Natural killer cell (primary cell): ENCODE measurements around the gene YPEL1. TPM values are rescaled to one million over a fixed set of nuclear protein-coding genes. Genes with fewer than 3 reads are reported as not detected.

Experiments
- ATAC-seq, 3 donors: fragments of 150-1000 bp in 2 of 3; fragments of 200-7000 bp in 1 of 3; cut with Tn5 transposase; 1 replicate in 1 of 3; 2 replicates in 2 of 3; pipeline ENCODE4 v1.10.0; 2021; ENCODE audit warnings: mild to moderate bottlenecking in 2 of 3, moderate library complexity in 2 of 3
- DNase-seq, 2 donors: peaks; one replicate each; pipeline versions ENCODE4 v3.0.0 to v3.0.0-alpha.2; 2013 to 2021; ENCODE audit warnings: mixed read lengths in 1 of 2
- H3K27ac ChIP-seq: one replicate; pipeline ENCODE4 v1.5.1; 2013; ENCODE audit warnings: mild to moderate bottlenecking, low read length
- H3K27me3 ChIP-seq: one replicate; pipeline ENCODE4 v1.6.1; 2013; ENCODE audit warnings: low read length; ENCODE audit not compliant: control insufficient read depth, insufficient read depth
- H3K36me3 ChIP-seq: one replicate; pipeline ENCODE4 v1.6.1; 2013; ENCODE audit warnings: low read length; ENCODE audit not compliant: control insufficient read depth, insufficient read depth
- H3K4me1 ChIP-seq: one replicate; pipeline ENCODE4 v1.6.1; 2013; ENCODE audit warnings: low read length; ENCODE audit not compliant: control insufficient read depth, insufficient read depth
- H3K4me3 ChIP-seq: one replicate; pipeline ENCODE4 v1.5.1; 2013; ENCODE audit warnings: low read length
- H3K9me3 ChIP-seq: one replicate; pipeline ENCODE4 v1.6.1; 2013; ENCODE audit warnings: low read length; ENCODE audit not compliant: control insufficient read depth, insufficient read depth
- H3K27ac Mint-ChIP-seq, 2 donors: one replicate each; pipeline ENCODE4 v1.8.0; 2022; ENCODE audit warnings: mild to moderate bottlenecking in 2 of 2, mixed read lengths in 2 of 2, moderate library complexity in 1 of 2
- H3K27me3 Mint-ChIP-seq, 2 donors: one replicate each; pipeline ENCODE4 v1.8.0; 2022; ENCODE audit warnings: low read depth in 2 of 2, mixed read lengths in 2 of 2
- H3K36me3 Mint-ChIP-seq: one replicate; pipeline ENCODE4 v1.8.0; 2022; ENCODE audit warnings: mixed read lengths
- H3K4me1 Mint-ChIP-seq, 2 donors: one replicate each; pipeline ENCODE4 v1.8.0; 2022; ENCODE audit warnings: mixed read lengths in 2 of 2
- H3K4me3 Mint-ChIP-seq: one replicate; pipeline ENCODE4 v1.8.0; 2022; ENCODE audit warnings: mild to moderate bottlenecking, moderate library complexity, mixed read lengths
- H3K9me3 Mint-ChIP-seq, 2 donors: one replicate each; pipeline ENCODE4 v1.8.0; 2022; ENCODE audit warnings: mixed read lengths in 2 of 2
- CTCF ChIP-seq: fragments of 200-600 bp; IDR thresholded peaks from one replicate; pipeline ENCODE4 v1.8.0; 2022; ENCODE audit warnings: antibody characterized with exemption
- WGBS: methylation state at CpG from one replicate; pipeline ENCODE4 v1.1.7; 2013; ENCODE audit warnings: missing lambda C conversion rate; ENCODE audit not compliant: insufficient coverage; 5-methylcytosine and 5-hydroxymethylcytosine counted together
- intact Hi-C: fragments of 100-400 bp; cut with micrococcal nuclease; formaldehyde crosslinking; loops from one replicate; pipeline ENCODE4 v1.14.2; 2022
- total RNA-seq, 4 donors: library from RNA; stranded (reverse); fragments of 120-200 nt in 1 of 4; gene quantifications; one replicate each; pipeline versions ENCODE4 v1.2.3 to v1.2.4, GENCODE V29; 2013 to 2022

The YPEL1 gene
- total RNA-seq, 3 donors from 2014 or later (not counting 1 experiment from before 2014, with no cell fraction given): 59.9 to 86.3 (median 68.8) TPM

DNA sequence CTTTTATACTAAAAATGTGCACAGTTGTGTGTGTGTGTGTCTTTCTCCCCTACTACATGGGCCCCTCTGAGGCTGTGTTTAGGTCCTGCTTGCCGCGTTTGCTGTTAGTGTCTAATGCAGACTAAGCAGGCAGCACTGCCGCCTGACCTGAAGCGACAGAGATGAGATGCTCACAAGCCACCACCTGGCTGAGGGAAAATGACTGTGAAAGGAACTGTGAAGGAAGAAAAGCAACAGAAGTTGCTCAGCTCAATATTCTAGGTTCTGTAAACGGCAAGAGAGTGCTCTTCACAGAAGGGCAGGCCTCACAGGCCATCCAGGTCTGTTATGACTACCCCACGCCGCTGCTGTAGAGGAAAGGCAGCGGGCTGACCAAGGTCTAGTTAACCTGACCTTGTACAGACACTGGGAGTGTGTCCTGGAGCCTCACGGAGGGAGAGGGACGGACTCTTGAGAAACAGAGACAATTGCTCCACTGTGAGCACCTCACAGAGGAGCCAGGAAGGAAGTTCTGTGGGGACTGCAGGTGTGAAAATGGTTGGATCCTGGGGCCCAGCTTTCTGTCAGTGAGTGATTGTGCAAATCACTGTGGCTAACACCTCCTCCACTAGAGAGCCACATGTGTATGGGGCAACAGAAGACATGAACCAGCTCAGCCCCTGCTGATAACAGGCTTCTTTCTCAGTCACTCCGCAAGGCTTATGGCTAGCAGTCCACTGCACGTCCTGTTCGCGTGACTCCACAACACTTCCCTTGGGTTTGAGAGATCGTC, 31.3 kb upstream of the YPEL1 start:
- Histone ChIP-seq H3K9me3 (no peaks in the 10 kb centered on the region), H3K27ac (peak overlapping the region; percentile 88), H3K4me1 (peaks cover 98% of the 10 kb centered on the region), H3K27me3 (no peaks in the 10 kb centered on the region), H3K4me3 (peak overlapping the region; percentile 14), H3K36me3 (peaks cover 53% of the 10 kb centered on the region)
- intact Hi-C loops: loop anchor here (1.0 to 2.0 kb wide), 4 partner anchors 13 to 100 kb away; partner anchors contain the start of genes MAPK1 and YPEL1
- ATAC-seq: peak; percentile 61 to 84 (median 81)
- WGBS: 33% methylated on average over 15 of the region's 15 CpGs
- Mint-ChIP-seq H3K9me3 (no peaks in the 10 kb centered on the region), H3K27me3 (no peaks in the 10 kb centered on the region), H3K4me3 (peak overlapping the region; percentile 64), H3K4me1 (peaks cover 82 to 88% of the 10 kb centered on the region in 2 donors), H3K36me3 (peaks cover 7% of the 10 kb centered on the region), H3K27ac (peak overlapping the region; percentile 98 to 99)
- DNase-seq: peak; percentile 77 to 88
- no peak for TF ChIP-seq CTCF

GRCh38 chr22:21765909-21766529, 30.4 kb upstream of the YPEL1 start:
- Histone ChIP-seq H3K9me3 (no peaks in the 10 kb centered on the region), H3K36me3 (peaks cover 52% of the 10 kb centered on the region), H3K4me1 (peaks cover 95% of the 10 kb centered on the region), H3K4me3 (no peak overlapping the region), H3K27ac (peak overlapping the region; percentile 88), H3K27me3 (no peaks in the 10 kb centered on the region)
- peaks cover 7% of the 10 kb centered on the region for H3K36me3 Mint-ChIP-seq
- DNase-seq (peak in 1 of 2 donors; percentile 19), ATAC-seq (no peak)
- H3K27me3 Mint-ChIP-seq: no peaks in the 10 kb centered on the region
- intact Hi-C loops: loop anchor here (2.0 kb wide), 2 partner anchors 51 to 101 kb away; partner anchors contain the start of gene MAPK1
- TF ChIP-seq CTCF: no peak
- peaks cover 82 to 88% of the 10 kb centered on the region in 2 donors for H3K4me1 Mint-ChIP-seq
- no peaks in the 10 kb centered on the region for H3K9me3 Mint-ChIP-seq
- peak overlapping the region; percentile 64 for H3K4me3 Mint-ChIP-seq
- 72% methylated on average over 11 of the region's 11 CpGs for WGBS
- peak overlapping the region; percentile 98 to 99 for H3K27ac Mint-ChIP-seq

DNA sequence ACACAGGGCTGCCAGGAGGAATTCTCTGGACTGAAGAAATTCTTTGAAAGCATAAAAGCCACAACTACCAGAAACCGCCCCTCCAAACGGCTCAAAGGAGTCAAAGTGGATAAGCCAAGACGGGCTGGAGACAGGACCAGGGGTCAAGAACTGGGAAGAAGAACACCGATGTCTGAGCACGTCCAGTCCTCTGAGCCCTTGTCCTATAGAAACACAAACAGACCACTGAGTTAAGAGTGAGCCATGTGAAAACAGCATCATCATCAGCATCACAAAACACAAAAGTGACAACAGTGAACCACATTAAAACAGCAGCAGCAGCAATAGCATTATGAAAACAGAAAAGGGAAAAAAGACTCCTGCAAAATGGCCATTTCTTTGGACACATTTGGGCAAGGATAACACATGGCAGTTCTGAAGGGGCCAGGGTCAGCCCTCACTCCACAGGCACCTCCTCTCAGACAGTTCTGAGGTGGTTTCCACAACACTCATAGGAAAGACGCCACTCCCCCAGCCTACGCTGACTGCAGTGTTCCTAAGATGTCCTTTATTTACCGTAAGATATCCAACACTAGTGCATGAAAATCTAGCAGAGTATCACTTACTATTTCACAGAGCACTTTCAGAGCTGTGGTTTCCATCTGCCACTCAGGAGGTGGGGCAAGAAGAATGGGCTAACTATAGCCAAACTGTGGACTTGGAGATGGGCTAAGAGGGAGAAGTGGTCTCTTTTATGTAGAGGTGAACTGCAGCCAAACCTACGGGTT, 28.6 kb upstream of the YPEL1 start:
- peak overlapping the region; percentile 64 for H3K4me3 Mint-ChIP-seq
- TF ChIP-seq CTCF: no peak
- peak overlapping the region; percentile 88 for H3K27ac ChIP-seq

More for the DNA sequence above, 28.6 kb upstream of the YPEL1 start:
- Histone ChIP-seq H3K36me3 (peaks cover 42% of the 10 kb centered on the region), H3K27me3 (no peaks in the 10 kb centered on the region), H3K9me3 (no peaks in the 10 kb centered on the region), H3K4me1 (peaks cover 87% of the 10 kb centered on the region), H3K4me3 (no peak overlapping the region)
- intact Hi-C loops: loop anchor here (5.0 kb wide), 1 partner anchor 72 kb away; no protein-coding TSS in a partner anchor
- peak; percentile 28 to 60 for DNase-seq
- Mint-ChIP-seq H3K36me3 (peaks cover 10% of the 10 kb centered on the region), H3K27ac (peak overlapping the region; percentile 98 to 99), H3K4me1 (peaks cover 95 to 97% of the 10 kb centered on the region in 2 donors), H3K27me3 (no peaks in the 10 kb centered on the region), H3K9me3 (no peaks in the 10 kb centered on the region)
- WGBS: 44% methylated on average over 9 of the region's 9 CpGs
- peak in 2 of 3 donors; percentile 18 to 22 for ATAC-seq
